Left forelimb (tissue), 1 donor: Measurements from ENCODE around the gene ZC3H18.
"Not testable (repeated sequence)": the region's sequence is repeated elsewhere in the genome, so short reads cannot be mapped to it uniquely, and the experiment has no call there.

Experiments used
- DNase-seq: peaks from one replicate; pipeline ENCODE4 v3.0.0-alpha.2; 2018; ENCODE audit warnings: low spot score

Gene ZC3H18

DNA sequence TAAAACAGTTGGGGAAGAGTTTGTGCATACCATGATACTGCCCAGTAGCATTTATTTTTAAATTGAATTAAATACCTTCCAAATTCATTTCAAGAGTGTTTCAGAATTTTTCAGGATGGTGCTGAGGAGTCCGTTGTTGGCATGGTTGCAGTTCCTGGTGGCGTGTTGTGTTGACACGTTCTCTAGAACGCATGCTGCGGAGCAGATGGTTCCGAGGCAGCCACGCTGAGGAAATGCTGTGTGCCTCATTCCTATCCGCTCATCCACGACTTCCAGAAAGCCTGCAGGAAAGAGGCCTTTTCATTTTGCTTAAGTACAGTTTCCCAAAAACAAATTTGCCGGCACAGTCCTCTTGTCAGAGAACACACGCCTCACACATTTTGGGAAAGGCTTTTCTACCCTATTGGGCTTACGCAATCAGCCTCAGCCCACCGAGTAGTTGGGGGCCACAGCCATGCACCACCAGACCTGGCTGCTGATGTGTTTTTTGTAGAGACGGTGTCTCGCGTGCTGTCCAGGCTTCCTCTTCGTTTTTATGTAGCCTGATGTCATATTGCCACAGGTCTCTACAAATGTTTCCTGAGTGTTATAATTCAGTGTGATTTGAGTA lies 36.0 kb downstream of the ZC3H18 start:
- no peak for DNase-seq

DNA sequence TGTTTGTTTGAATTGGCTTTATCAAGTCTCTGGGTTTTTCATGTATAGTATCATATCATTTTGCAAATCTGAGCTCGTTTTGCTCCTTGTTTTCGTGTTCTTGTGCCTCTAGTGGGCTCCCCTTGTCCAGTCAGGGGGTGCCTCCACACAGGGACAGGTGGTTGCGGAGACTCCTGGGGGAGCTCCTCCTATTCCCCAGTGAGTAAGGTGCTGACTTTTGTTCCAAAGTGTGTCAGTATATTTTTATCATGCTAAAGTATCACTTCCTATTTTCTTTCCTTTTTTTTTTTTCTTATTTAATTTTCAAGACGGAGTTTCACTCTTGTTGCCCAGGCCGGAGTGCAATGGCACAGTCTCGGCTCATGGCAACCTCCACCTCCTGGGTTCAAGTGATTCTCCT lies 37.9 kb downstream of the ZC3H18 start:
- no peak for DNase-seq

DNA sequence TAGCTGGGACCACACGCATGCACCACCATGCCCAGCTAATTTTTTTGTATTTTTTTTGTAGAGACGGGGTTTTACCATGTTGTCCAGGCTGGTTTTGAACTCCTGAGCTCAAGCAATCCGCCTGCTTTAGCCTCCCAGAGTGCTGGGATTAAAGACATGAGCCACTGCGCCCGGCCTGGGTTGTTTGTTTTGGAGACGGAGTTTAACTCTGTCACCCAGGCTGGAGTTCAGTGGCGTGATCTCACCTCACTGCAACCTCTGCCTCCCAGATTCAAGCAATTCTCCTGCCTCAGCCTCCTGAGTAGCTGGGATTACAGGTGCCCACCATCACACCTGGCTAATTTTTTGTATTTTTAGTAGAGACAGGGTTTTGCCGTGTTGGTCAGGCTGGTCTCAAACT lies 39.2 kb downstream of the ZC3H18 start:
- not testable (repeated sequence) for DNase-seq

DNA sequence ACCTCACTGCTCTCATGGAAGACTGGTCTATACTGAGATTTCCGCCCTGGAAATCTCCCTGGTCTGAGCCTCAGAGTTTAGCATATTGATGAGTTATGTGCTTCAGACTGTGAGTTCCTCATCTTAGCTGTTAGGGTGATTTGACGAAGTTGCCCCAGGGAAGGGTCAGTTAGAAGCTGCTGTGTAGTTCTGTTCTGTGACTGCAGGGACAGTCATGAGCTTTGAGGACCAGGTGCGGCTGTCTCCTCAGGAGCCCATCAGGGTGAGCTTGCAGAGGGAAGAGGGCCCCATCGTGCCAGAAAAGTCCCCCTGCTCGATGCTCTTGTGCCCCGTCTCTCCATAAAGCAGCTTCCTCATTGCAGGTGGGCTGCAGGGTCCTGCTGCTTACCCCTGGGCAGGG lies 39.9 kb downstream of the ZC3H18 start:
- DNase-seq: no peak

DNA sequence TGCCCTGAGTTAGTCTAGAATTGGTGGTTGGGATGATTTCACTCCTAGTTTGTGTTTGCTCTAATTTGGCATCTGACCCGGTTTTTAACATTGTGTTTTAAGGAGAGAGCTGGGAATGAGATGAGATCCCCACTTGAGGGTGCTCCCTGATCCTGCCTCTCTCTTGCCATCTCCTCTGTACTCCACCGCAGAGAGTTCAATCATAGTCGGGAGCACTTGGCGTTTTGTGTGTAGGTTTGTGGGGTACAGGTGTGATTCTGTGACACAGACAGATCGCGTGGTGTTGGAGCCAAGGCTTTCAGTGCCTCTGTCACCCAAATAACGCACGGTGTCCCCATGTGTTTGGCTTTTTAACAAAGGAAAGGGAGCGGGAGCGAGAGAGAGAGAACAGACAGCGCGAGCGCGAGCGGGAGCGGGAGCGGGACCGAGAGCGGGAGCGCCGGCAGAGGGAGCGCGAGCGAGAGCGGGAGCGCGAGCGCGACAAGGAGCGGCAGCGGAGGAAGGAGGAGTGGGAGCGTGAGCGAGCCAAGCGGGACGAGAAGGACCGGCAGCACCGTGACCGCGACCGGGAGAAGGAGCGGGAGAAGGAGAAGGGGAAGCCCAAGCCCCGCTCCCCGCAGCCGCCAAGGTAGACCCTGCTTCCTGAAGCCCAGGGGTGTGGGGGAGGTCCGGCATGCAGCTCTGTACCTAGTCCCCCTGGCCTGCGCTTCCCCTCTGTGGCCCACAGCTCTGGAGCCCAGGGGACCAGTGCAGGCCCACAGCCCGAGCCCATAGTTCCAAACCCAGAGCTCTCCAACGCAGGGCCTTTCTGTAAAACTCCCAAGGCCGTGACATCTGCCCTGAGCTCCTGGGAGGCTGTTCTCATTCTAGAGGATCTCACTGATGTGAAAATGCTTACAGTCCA lies 41.0 kb downstream of the ZC3H18 start:
- no peak for DNase-seq

DNA sequence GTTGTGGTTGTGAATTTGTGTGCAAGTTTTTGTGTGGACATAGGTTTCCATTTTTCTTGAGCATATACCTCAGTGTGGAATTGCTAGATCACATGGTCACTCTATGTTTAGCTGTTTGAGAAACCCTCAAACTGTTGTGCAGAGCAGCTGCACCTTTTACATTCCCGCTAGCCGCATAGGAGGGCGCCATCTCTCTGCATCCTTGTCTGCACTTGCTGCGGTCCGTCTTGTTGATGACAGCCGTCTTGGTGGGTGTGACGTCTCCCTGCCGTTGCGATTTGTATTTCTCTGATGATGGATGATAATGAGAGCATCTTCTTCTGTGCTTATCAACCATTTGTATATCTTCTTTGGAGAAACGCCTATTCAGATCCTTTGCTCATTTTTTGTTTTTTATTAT lies 43.1 kb downstream of the ZC3H18 start:
- no peak for DNase-seq

DNA sequence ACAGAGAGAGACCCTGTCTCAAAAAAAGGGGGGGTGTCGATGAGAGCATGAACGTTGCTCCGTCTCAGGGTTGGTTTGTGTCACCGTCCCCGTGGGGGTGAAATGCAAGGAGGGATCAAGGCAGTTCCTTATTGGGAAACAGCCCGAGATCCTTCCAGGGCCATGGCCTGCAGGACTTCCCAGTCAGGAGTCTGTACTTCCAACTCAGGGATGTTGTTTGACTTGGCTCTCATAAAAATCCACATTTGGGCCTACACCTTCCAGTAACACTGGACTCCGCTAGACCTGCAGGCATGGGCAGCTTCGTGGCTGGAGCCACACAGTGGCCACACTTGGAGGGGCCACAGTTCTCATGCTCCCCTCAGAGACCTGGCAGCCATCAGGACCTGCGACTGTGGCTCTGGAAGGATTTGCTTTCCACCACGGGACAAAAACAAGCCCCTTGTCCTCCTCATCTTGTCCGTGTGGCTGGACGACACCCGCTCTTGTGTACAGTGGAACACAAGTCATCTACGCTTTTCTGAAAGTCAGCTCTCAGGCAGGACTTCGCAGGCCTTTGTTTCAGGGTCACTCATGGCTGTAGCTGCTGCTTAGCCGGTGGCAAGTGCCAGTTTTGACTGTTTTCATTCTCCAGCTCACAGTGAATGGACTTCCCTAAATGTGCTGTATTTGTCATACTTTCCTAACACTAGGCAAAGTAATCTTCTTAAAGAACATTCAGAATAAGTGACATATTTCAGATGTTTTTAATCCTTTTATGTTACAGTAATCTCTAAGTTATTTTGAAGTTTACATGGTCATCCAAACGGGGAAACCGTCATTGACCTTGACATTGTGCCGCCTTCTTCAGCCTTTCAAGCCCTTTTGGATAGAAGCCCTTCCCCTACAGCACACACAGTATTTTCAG lies 44.0 kb downstream of the ZC3H18 start:
- DNase-seq: no peak

DNA sequence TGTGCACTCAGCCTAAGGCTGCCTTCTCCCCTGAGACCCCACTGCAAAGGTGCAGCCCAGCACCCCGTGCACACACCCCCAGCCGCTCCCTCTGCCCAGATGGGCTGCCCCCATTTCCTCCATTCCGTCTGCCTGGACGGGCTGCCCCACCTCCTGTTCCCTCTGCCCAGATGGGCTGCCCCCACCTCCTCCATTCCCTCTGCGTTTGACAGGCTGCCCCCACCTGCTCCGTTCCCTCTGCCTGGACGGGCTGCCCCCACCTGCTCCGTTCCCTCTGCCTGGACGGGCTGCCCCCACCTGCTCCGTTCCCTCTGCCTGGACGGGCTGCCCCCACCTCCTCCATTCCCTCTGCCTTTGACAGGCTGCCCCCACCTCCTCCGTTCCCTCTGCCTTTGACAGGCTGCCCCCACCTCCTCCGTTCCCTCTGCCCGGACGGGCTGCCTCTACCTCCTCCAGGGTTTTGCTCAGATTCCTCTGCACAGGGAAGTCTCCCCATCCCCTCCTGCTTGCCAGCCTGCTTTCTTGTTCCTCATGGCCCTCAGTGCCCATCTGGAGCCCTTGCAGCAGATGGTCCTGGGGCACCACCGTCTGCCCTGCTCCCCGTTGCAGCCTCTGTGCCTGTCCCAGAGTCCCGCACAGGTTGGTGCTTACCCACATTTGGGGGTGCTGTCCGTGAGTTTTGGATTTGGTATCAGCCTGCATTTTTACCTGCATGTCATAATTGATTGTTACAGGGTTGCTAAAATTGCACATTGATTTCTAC lies 44.8 kb downstream of the ZC3H18 start:
- no peak for DNase-seq

DNA sequence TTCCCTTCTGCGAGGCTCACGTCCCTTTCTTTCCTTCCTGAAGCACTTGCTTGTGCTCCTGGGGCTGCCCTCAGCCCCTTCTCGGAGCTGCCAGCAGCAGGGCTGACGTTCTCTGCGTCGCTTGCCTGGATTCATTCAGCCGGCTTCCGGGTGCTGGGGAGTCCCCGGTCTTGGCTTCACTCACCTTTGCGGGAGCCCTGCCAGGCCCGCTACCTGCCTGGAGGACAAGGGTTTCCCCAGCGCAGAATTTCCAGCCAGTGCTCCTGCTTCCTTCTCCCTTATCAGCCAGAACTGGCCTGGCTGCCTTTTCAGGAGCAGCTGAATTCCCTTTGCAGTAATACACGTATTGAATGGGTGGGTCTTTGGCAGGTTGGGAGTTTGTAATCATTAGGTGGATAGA lies 46.1 kb downstream of the ZC3H18 start:
- no peak for DNase-seq

DNA sequence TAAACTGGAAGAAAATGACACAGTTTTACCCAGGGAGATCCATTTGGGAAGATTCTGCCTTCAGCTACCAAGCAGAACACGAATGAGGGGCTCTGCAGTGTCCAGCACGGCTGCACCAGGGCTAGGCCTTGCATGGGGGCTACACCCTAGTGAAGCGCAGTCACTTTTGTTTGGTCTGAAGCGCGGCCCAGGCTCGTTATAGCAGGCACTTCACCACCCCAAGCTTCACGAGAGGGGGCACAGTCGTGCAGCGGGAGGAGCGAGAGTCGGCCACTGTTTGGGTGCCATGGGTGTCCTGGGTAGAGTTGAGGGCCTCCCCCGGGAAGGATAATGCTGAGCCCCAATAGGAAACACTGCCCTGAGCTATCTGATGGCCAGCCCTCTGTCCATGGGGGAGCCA lies 46.5 kb downstream of the ZC3H18 start:
- no peak for DNase-seq

DNA sequence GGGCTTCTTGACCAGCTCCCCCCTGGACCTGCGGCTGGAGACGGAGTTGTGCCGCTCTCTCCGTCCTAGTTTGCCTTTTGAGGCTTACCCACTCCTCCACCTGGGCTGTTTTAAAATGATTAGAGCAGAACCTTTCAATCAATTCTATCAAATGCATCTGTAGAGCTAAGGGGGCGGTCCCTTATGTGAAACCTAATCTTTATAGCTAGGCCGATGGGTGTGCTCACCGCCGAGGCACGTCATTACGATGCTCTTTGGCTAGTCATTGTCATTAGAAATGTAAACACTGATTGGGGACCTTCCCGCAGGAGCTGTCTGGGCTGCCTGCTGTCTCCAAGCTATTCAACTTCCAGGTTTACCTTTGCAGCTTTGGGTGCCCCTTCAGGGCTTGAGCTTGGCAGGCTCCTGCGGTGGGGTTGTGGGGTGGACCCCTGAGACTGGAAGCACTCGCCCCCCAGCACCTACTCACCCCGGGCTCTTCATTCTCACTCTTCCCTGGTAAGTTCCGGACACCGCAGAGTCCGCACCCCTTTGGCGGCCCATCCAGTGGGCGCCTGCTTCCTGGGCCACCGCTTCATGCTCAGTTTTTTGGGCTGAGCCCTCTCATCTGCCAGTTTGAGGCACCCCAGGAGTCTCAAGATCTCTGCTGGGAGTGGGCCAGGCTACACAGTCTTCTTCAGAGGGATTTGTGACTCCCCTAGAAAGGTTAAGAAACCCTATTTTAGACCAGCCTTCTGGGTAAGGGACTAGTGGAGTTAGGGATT lies 47.2 kb downstream of the ZC3H18 start:
- no peak for DNase-seq

DNA sequence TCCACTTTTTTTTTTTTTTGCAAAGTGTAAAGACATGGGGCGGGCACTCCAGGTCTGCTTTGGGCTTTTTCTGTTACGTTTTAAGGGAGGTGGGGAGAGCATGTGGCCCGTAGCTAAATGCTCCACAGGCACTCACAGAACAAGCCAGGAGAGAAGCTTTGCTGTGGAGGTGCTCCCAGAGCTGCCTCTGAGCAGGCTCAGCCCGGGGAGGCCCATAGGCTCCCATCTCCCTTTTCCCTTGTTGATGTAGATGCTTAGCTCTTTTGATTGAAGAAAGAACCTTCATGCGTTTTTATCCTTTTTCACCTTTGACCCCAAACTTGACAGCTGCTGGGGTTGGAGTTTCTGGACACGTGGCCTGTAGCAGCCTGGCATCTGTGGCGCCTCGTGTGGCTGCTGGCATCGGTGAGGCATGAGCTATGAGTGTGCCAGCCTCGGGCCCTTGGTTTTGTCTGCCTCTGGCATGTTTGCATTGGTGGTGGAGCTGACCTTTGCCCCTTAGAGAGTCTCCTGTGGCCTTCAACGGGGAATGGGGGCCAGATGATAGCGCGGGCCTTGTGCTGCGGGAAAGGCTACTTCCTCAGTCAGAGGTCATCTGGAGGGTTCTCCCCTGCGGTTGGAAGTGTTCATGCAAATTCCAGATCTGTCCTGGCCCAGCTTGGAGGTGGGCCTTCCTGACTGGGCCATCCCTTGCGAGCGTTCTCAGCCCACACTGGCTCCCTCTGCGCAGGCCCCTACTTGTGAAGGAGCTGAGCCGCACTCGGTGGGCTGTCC lies 48.2 kb downstream of the ZC3H18 start:
- no peak for DNase-seq

DNA sequence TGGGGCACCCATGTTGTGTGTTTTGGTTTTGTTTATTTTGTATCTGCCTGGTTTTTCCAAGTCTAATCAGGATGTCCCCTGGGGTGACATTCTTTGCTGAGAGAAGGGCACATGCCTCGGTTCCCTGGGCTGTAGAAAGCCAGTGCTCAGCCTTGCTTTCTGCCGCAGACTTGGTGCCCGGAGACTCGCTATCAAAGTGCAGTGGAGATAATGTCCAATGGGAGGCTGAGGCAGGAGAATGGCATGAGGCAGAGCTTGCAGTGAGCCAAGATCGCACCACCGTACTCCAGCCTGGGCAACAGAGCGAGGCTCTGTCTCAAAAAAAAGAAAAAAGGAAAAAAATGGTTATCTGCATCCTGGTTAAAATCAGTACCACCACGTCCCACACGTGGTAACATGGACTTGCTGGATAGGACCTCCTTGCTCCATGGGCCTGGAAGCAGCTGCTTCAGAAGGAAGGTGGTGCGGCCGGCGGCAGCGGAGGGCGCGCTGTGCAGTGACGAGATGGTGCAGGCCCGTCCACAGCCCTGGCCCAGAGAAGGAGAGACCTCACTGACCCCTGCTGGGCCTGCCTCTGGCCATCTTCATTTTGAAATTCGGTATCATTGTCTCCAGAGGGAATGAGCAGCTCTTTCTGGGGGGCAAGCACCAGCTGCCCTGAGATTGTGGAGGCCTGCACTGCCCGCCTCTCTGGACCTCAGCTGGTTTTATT lies 48.9 kb downstream of the ZC3H18 start:
- no peak for DNase-seq

DNA sequence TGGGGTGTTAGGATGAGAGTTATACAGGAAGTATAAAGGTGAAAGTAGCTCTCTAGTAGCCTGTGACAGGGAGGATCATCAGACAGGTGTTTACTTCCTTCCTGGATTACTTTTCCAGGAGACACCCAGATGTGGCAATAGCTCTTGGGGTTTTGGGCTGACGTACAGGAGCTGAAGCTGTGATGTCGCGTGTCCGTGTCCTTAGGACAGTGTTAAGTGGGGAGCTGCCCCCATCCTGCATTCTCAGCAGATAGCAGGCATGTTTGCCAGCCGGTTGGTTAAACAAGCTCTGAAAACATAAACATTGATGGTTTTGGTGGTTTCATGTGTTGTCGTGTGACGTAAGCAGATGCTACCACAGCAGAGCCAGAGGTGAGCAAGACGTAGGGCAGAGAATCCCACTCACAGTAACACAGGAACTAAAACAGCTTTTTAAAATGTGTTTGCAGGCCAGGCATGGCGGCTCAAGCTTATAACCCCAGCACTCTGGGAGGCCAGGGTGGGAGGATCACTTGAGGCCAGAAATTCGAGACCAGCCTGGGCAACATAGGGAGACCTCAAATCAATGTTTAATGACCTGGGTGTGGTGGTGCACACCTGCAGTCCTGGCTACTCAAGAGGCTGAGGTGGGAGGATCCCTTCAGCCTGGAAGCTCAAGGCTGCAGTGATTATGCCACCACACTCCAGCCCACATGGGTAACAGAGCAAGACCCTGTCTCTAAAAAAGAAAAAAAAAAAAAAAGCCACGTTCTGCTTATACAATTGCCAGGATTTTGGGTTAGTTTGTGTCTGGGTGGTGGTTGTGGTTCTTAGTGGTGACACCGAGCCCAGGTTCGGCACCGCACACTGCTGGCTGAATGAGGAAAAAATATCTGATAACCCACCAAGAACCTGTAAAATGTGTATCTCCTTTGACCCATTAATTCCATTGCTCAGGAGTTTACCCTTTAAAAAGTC lies 49.9 kb downstream of the ZC3H18 start:
- DNase-seq: no peak

DNA sequence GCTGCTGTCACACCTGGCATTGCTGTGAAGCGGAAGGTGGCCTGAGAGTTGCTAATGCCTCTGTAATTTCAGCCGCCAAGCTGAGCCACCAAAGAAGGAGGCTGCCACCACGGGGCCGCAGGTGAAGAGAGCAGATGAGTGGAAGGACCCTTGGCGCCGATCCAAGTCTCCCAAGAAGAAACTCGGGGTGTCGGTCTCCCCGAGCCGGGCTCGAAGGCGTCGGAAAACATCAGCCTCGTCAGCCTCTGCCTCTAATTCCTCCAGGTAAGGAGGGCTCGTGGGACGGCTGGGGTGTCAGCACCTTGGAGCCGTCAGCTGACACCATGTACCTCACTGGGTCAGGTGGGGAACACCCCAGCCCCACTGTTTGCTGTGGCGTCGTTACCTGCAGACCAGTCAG lies 51.9 kb downstream of the ZC3H18 start:
- no peak for DNase-seq

DNA sequence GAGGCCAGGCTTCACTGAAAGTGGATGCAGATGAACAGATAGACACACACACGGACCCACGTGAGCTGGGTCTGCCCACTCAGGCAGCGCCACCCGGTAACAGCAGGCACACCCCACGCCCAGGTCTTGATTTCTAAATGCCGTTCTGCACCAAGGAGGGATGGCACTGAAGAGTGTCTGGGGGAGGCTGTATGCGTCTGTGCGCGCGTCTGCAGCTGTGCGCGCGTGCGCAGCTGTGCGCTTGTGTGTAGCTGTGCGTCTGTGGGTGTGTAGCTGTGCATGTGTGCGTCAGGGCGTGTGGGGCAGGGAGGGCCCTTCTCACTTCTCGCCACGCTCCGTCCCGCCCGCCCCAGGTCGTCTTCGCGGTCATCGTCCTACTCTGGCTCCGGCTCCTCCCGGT lies 52.7 kb downstream of the ZC3H18 start:
- no peak for DNase-seq

DNA sequence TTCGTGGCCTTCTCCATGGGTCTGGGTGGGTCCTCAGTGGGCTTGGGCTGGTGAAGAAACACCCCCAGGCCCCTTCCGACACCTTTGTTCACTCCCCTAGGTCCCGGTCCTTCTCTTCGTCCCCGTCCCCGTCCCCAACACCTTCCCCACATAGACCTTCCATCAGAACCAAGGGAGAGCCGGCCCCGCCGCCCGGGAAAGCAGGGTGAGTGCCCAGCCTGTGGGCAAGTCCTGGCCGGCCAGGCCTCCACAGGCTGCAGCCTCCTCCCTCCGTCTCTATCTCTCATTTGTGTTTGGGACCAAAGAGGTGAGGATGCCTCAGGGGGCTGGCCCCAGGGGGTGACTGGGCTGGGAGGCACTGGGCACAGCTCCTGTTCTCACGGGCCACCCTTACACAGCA lies 53.7 kb downstream of the ZC3H18 start:
- DNase-seq: no peak

DNA sequence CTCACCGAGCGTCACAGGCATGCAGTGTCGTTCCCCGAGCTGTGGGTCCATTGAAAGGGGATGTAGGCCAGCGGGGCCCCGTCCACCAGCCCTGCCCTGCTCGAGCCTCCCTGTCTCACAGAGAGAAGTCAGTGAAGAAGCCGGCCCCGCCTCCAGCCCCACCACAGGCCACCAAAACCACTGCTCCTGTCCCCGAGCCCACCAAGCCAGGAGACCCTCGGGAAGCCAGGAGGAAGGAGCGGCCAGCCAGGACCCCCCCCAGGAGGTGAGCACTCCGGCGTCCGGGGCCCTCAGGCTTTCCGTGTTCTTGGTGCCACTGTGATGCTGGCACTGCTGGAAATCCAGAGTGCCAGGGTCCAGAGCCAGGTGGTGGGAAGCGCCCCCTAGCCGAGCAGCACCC lies 54.3 kb downstream of the ZC3H18 start:
- no peak for DNase-seq
